AG09309 (cell line): ENCODE results near the gene MECP2.
"Not testable (repeated sequence)": the region's sequence is repeated elsewhere in the genome, so short reads cannot be mapped to it uniquely, and the experiment has no call there.

Source experiments
- DNase-seq: peaks from one replicate; pipeline ENCODE4 v3.0.0-alpha.2; 2010; ENCODE audit warnings: low read depth
- H3K4me3 ChIP-seq: 2 replicates; pipeline ENCODE4 v1.5.1; 2011; ENCODE audit warnings: mild to moderate bottlenecking, low read depth, low read length, moderate library complexity; ENCODE audit not compliant: control insufficient read depth
- TF ChIP-seq, protein P1 (sequence below): IDR thresholded peaks from 2 replicates; pipeline ENCODE4 v1.5.1; 2011; ENCODE audit warnings: mild to moderate bottlenecking, low read depth, low read length, inconsistent platforms; ENCODE audit not compliant: insufficient read depth, control insufficient read depth; ENCODE audit errors: missing control alignments

The MECP2 gene

DNA sequence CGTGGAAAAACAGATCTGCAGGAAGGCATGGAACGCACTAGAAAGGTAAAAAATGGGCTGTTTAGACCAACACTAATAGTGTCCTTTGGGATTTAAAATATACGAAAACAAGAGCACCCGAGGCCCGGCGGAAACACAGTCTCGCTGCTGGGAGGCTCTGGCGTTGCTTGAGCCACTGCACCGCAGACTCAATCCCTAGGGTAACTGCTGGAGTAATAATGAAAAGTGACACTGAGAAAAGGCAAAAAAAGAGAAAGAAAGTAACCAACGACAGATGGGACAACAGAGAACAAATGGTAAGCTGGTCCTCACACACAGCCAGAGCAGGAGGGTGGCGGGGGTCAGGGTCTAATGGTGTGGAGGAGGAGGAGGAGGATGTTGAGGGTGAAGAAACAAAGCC is 93.2 kb downstream of the MECP2 start:
- TF ChIP-seq, protein P1, sequence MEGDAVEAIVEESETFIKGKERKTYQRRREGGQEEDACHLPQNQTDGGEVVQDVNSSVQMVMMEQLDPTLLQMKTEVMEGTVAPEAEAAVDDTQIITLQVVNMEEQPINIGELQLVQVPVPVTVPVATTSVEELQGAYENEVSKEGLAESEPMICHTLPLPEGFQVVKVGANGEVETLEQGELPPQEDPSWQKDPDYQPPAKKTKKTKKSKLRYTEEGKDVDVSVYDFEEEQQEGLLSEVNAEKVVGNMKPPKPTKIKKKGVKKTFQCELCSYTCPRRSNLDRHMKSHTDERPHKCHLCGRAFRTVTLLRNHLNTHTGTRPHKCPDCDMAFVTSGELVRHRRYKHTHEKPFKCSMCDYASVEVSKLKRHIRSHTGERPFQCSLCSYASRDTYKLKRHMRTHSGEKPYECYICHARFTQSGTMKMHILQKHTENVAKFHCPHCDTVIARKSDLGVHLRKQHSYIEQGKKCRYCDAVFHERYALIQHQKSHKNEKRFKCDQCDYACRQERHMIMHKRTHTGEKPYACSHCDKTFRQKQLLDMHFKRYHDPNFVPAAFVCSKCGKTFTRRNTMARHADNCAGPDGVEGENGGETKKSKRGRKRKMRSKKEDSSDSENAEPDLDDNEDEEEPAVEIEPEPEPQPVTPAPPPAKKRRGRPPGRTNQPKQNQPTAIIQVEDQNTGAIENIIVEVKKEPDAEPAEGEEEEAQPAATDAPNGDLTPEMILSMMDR, result no peak
- no peak overlapping the region for H3K4me3 ChIP-seq
- no peak for DNase-seq

DNA sequence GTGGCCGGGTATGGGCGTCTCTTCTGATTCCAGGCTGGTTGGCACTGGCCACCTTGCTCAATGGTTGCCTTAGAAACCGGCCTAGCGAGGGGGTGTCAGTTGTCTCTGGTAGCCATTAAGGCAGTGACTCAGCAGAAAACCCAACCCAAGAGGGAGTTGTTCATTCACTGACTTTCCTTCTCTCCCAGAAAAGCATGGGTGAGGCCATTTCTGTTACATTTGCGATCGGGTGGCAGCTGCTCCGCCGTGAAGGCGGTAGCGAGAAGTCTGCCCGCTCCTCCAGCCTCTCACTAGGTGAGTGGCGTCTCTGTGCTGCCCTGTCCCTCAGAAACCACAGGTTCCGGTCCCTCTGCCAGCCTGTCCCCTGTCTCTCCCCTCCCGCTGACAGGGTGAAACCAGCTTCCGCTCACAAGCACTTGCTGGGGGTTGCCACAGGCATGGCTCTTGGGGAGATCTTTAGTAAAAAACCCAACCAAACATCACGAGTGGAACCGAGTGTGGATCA is 95.2 kb downstream of the MECP2 start:
- peak; percentile 57 for DNase-seq
- H3K4me3 ChIP-seq, result no peak overlapping the region; the same call in 1 of the 2 replicates
- TF ChIP-seq, protein P1, result no peak

DNA sequence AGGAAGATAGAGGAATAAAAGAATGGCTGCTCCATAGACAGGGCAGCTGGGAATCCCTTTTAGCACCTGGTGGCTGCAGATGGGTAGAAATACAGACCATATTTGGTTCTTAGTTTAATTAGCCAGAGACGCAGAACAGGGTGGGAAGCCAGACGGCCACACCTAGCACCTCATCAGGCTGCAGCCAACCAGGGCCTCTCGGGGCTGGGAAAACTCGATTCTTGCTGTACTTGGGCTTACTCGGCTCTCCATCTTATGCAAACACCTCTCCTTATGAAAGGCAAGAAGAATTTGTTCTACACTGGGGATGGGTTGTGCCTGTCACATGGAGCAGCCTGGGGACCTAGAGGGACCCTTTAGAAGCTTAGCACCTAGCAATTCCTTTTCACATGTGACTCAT is 97.5 kb downstream of the MECP2 start:
- no peak overlapping the region for H3K4me3 ChIP-seq
- DNase-seq, result no peak
- TF ChIP-seq, protein P1, result no peak

DNA sequence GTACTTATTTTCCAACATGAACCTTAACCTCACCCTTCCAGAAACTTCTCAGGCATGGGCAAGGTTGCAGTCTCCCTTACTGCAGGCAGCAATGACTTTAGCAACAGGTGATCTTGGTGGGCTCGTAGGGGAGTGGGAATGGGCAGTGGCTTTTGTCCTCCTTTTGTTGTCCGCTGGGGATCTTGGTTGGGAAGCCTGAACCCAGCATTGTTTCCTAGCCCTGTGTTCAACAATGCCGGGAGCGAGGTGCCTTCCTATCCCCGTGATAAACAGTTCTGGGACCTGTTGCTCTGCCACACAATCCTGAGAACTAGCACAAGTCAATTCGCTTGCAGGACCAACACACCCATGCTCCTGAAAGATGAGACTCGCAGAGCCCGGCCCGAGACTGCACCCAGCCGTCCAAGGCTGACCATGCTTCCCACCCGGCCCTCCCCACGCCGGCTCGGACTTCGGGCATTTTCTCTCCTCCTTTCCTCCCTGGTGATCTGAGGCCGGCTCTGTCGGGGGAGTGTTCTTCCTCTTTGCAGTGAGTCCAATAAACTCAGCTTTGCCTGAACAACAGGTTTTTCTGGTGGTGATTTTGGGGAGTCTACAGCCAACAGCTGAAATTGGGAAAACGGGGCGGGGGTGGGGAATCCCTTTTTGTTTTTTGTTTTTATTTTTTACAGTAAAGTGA is 98.0 kb downstream of the MECP2 start:
- no peak for DNase-seq
- no peak overlapping the region for H3K4me3 ChIP-seq
- TF ChIP-seq, protein P1, result no peak

DNA sequence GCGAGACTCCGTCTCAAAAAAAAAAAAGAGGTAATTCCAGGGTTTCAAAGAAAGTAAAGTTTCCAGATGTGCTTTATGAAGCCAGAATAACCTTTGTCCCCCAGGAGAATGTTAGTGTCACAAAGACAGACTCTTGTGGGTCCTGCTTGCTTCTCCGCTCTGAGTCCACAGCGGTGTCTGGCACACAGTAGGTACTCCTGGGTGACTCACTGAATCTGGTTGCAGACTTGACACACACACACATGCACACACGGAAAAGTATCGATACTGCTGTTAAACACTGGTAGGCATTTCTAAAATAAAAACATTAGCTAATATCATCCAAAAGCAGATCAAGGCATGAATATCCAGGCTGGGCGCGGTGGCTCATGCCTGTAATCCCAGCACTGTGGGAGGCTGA is 102.0 kb downstream of the MECP2 start:
- no peak for DNase-seq
- TF ChIP-seq, protein P1, result no peak
- H3K4me3 ChIP-seq, result no peak overlapping the region

DNA sequence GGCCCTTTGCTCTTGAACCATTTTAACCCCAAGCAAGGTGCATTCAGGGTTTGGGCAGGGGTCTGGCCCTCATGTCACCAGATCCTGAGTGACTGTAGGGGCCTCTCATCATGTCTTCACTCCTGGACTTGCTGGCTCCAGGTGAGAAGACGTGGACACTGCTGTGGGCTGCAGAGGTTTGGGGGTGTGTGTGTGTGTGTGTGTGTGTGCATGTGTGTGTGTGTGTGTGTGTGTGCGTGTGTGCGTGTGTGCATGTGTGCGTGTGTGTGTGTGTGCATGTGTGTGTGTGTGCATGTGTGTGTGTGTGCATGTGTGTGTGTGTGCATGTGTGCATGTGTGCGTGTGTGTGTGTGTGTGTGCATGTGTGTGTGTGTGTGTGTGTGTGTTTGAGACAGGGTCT is 103.1 kb downstream of the MECP2 start:
- DNase-seq, H3K4me3 ChIP-seq: not testable (repeated sequence)

DNA sequence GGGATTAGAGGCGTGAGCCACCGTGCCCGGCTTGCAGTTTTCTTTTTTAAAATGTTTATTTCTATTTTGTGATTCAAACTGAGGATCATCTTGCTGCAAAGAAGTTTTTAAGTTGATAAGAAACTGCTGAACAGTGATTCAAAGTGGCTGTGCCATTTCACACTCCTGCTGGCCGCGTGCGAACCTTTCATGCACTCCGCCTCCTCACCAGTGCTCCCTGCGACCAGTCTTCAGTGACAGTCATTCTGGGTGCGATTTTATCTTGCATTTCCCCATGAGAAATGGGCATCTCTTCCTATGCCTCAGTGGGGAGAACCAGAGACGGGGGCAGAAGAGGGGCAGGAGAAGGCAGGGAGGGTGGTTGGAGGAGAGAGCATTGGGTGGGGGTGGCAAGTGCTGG is 103.5 kb downstream of the MECP2 start:
- DNase-seq, result no peak
- TF ChIP-seq, protein P1, result no peak

More for the DNA sequence above, 103.5 kb downstream of the MECP2 start:
- no peak overlapping the region for H3K4me3 ChIP-seq
